Measurements from ENCODE around the gene VWA5A. TPM values are rescaled to one million over a fixed set of nuclear protein-coding genes. Genes with fewer than 3 reads are reported as not detected.

Gene VWA5A
- total RNA-seq, 1 donor from 2014 or later = 5.3 TPM

DNA sequence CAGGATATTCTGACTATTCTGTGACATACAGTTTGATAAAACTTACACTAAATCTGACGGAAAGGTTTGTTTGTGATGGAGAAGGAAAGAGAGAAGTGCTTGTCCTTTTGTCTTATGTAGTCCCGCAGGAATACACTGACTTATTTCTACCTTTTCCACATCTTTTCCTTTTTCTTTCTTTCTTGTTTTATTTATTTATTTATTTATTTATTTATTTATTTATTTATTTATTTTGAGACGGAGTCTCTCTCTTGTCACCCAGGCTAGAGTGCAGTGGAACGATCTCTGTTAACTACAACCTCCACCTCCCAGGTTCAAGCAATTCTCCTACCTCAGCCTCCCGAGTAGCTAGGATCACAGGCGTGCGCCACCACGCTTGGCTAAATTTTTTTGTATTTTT lies 43.1 kb upstream of the VWA5A start:
- H3K4me3 ChIP-seq (ENCODE audit: low read depth, low read length) = no peak overlapping the region
- no peaks in the 10 kb centered on the region for H3K36me3 ChIP-seq (ENCODE audit: control insufficient read depth, insufficient read depth, low read length)
- no peaks in the 10 kb centered on the region for H3K27me3 ChIP-seq (ENCODE audit: control insufficient read depth, insufficient read depth, low read length)
- DNase-seq (ENCODE audit: low read depth) = no peak
- no peak for TF ChIP-seq CTCF (IDR thresholded peaks at IDR 0.05; ENCODE audit: insufficient read depth, low read length, severe bottlenecking)
- FAIRE-seq = no peak

GRCh38 chr11:124074554-124074953 lies 40.7 kb upstream of the VWA5A start:
- Histone ChIP-seq H3K36me3 (ENCODE audit: control insufficient read depth, insufficient read depth, low read length) (no peaks in the 10 kb centered on the region), H3K27me3 (ENCODE audit: control insufficient read depth, insufficient read depth, low read length) (no peaks in the 10 kb centered on the region), H3K4me3 (ENCODE audit: low read depth, low read length) (no peak overlapping the region)
- no peak for TF ChIP-seq CTCF (IDR thresholded peaks at IDR 0.05; ENCODE audit: insufficient read depth, low read length, severe bottlenecking)
- FAIRE-seq (no peak), DNase-seq (ENCODE audit: low read depth) (no peak)

DNA sequence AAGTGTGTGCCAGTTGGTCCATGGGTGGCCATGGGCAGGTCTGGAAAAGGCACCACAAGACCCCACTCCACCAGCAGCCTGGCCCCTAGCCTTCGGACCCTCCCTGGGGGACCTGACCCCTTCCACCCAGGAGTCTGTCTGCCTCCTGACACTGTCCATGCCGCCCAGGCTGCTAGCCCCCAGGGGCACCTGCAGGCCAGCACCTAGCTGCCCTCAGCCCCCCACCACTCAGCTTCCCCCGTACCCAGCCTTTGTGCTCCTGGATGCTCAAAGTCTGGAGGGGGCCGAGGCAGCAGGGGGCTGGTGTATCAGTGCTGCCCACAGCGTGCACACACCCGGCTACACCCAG lies 39.8 kb upstream of the VWA5A start:
- H3K36me3 ChIP-seq (ENCODE audit: control insufficient read depth, insufficient read depth, low read length) = no peaks in the 10 kb centered on the region
- TF ChIP-seq CTCF (IDR thresholded peaks at IDR 0.05; ENCODE audit: insufficient read depth, low read length, severe bottlenecking) = no peak
- DNase-seq (ENCODE audit: low read depth) (no peak), FAIRE-seq (no peak)
- no peak overlapping the region for H3K4me3 ChIP-seq (ENCODE audit: low read depth, low read length)
- no peaks in the 10 kb centered on the region for H3K27me3 ChIP-seq (ENCODE audit: control insufficient read depth, insufficient read depth, low read length)

DNA sequence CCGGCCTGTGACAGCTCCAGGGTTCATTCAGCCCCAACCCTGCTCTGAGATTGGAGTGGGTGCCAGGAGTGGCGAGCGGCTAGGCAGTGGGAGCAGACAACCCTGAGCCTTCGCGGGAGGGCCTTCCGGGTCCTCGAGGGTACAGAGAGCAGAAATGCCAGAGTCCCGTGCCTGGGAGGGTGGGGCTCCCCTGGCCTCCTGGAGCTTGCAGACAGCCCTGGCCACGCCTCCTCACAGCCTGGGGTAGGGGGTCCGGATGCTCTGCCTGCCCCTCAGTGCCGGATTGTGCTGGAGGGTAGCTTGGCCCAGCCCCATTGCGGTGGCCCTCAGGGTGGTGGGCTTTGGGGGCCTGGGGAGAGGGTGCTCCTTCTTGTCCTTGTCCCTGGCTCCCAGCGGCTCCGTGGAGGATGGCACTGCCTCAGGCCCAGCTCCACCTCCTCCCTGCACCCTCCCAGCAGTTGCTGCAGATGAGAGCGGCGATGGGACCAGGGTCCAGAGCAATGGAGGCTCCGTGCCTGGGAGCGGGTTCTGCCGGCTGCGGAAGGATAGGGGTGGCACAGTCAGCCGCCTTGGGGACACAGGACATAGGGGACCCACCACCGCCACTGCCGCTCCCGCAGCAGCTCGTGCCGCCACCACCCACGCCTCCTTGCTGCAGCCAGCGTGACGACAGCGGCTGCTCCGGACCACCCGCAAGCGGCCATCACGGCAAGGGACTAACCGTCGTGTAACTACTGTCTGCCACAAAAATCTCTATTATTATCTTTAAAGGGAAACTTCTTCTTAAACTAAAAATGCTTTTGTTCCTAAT lies 39.2 kb upstream of the VWA5A start:
- FAIRE-seq (no peak), DNase-seq (ENCODE audit: low read depth) (no peak)
- Histone ChIP-seq H3K36me3 (ENCODE audit: control insufficient read depth, insufficient read depth, low read length) (no peaks in the 10 kb centered on the region), H3K4me3 (ENCODE audit: low read depth, low read length) (peak overlapping the region; percentile 41), H3K27me3 (ENCODE audit: control insufficient read depth, insufficient read depth, low read length) (no peaks in the 10 kb centered on the region)
- no peak for TF ChIP-seq CTCF (IDR thresholded peaks at IDR 0.05; ENCODE audit: insufficient read depth, low read length, severe bottlenecking)

GRCh38 chr11:124077266-124077665 lies 38.0 kb upstream of the VWA5A start:
- Histone ChIP-seq H3K36me3 (ENCODE audit: control insufficient read depth, insufficient read depth, low read length) (no peaks in the 10 kb centered on the region), H3K27me3 (ENCODE audit: control insufficient read depth, insufficient read depth, low read length) (no peaks in the 10 kb centered on the region), H3K4me3 (ENCODE audit: low read depth, low read length) (no peak overlapping the region)
- DNase-seq (ENCODE audit: low read depth) (no peak), FAIRE-seq (no peak)
- TF ChIP-seq CTCF (IDR thresholded peaks at IDR 0.05; ENCODE audit: insufficient read depth, low read length, severe bottlenecking) = no peak

GRCh38 chr11:124078591-124078990 lies 36.7 kb upstream of the VWA5A start:
- TF ChIP-seq CTCF (IDR thresholded peaks at IDR 0.05; ENCODE audit: insufficient read depth, low read length, severe bottlenecking) = no peak
- H3K36me3 ChIP-seq (ENCODE audit: control insufficient read depth, insufficient read depth, low read length) = no peaks in the 10 kb centered on the region
- H3K4me3 ChIP-seq (ENCODE audit: low read depth, low read length) = no peak overlapping the region
- FAIRE-seq (no peak), DNase-seq (ENCODE audit: low read depth) (no peak)
- no peaks in the 10 kb centered on the region for H3K27me3 ChIP-seq (ENCODE audit: control insufficient read depth, insufficient read depth, low read length)

Measured in bronchial epithelial cell (primary cell).